Stimulated activated CD8-positive, alpha-beta memory T cell treated with anti-CD3 and anti-CD28 coated beads, Interleukin-12 subunit alpha, Interleukin-12 subunit beta, amount 100 ng/mL, for 24 hours (primary cell): ENCODE measurements around the gene EMC6.

Experiments
- DNase-seq: peaks from one replicate; pipeline ENCODE4 v3.0.0-alpha.2; 2020; ENCODE audit errors: extremely low read depth

Gene EMC6

DNA sequence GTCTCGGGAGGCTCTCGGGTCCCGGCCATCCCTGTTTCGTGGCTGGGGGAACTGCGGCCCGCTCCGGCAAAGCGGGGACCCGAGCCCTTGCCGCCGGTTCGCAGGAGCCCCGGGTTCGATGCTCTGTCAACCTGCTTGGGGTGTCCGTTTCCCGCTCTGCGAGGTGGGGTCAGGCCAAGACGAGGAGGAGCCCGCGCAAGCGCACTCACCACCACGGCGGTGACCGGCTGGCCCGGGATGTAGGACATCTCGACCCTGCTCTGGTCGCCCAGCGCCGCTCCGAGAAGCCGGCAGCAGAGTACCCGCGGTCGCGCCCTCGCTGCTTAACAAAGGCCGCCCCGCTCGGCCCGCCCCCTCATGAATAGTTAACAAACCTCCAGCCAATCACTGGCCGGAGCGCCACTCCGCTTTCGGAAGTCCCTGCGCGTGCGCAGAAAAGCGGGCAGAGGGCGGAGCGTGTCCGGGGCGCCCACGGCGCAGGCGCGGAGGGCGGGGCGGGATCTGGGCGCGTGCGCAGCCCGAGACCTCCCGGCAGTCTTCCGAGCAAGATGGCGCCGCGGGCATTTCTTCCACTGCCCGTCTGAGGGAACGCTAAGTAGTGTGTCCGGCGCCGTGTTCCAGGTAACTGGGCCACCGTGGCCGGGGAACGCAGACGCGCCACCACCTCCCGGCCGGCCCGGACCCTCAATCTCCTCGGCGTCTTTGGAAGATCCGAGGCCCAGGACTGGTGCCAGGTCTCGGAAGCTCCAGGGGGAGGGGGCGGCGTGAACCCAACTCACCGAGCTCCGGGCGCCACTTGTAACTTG is at the start of gene EMC6, which contains the start of gene TAX1BP3:
EMC6 (plus strand) TSS at position 534 of the 806 bp plus-strand sequence. CDS start 335 bp downstream, outside the sequence.
TAX1BP3 (minus strand) TSS at position 300 of the 806 bp plus-strand sequence; CDS start at position 248, 52 bp downstream.
- peak; percentile 94 for DNase-seq

DNA sequence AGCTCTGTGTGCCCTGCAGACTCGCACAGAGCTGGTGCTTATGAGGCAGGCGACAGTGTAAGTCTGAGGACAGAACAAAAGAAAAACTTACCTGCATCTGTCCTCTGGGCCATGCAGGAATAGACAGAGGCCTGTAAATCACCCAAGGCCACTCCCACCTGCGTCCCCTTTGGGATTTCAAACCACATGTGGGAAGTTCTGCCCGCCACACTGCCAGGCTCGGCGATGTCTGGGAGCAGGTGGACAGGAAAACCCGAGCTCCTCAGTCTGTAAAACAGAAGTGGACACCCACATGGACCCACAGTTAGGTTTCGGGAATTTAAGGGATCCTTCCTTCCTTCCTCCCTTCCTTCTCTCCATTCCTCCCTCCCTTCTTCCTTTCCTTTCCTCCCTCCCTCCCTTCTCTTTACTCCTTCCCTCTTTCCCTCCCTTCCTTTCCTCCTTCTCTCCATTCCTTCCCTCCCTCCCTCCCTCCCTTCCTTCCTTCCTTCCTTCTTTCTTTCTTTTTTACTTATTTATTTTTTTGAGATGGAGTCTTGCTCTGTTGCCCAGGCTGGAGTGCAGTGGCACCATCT is 47.4 kb upstream of the EMC6 start:
- DNase-seq: no peak

DNA sequence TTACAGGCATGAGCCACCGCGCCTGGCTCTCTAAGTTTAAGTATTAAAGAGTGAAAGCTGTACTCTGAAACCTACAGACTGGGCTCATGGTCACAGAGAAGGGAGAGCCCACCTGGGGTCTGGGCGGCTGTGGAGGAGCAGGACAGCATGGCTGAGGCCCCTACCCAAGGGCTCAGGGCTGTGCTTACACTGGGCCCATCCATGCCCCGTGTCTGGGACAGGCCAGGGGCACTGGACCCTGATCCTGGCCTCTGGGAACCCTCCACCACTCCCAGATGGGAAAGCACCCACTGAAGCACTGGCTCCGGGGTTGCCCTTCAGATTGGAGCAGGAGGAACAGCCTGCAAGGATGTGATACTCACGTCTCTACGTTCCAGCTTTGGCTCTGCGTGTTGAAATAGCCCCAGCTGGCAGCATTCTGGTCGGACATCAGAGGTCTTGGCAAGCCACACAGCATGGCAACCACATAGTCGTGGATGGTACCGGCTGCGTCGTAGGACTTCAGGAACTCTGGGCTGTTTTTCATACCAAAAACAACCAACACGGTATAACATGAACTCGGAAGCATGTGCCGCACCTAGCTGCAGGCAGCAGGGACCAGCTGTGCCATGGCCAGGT is 45.5 kb upstream of the EMC6 start:
- no peak for DNase-seq

DNA sequence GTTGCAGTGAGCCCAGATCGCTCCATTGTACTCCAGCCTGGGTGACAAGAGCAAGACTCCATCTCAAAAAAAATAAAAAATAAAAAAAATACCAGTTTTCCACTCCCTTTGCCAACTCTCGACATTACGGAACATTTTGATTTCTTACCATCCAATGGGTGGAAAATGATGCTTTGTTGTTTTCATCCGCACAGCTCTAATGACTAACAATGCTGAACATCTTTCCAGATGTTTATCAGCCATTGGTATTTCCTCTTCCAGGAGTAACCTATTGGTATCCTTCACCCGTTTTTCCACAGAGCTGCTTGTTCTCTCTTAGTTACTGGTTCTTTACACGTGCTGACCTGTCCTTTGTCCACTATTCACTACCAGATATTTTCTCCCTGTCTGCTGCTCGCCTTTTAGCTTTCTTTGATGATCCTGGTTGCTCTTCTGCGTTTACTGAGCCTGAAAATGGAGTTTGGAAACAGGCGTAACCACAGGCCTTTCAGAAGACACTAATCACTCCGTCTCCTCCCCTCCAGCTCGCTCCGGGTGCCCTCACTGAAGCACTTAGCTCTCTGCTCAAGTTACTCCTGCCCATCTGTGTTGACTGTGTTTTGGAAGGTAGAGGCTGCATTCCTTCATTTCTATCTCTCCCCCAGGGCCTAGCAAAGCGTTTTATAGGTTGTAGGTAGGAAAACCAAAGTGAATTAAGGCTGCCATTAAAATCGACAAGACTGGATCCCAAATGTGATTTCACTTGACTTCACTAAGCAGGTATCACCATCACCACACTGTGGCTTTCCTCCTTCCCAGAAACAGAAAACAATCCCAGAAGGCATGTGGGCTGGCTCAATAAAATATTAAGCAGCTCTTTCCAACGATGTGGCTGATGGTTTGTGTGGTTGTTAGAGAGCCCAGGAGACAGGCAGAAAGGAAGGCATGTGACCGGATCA is 41.5 kb upstream of the EMC6 start:
- DNase-seq: no peak

DNA sequence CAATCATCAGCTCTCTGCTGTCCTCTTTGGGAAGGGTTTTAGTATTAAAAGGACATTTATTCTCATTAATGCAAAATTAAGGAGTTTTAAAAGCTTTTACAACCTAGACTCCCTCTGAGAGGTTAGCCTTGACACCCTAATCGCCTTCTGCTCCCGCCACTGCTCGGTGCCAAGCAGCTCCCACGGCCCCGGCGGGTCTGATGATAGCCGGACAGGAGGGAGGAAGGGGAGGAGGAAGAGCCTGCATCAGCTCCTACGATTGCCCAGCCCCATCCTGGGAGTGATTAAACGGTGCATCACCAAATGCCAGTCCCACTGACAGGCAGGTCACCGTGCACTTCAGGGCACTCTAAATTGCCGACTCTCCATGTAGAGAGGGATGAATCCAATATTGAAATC is 40.8 kb upstream of the EMC6 start:
- no peak for DNase-seq

DNA sequence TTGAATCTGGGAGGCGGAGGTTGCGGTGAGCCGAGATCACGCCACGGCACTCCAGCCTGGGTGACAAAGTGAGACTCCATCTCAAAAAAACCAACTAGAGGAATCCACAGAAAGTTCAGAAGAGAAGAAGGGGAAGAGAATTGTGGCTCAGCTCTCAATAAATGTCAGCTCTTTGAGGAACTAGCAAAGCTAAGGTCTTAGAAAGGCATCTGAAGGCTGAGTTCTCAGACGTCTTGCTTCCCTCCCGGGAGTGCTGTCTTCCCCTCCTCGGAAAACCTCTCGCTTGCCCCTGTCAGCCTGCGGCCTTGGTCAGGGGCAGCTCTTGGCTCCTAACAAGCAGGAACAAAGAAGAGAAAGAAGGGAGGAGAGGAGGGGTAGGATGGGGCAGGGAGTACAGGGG is 37.8 kb upstream of the EMC6 start:
- DNase-seq: no peak

DNA sequence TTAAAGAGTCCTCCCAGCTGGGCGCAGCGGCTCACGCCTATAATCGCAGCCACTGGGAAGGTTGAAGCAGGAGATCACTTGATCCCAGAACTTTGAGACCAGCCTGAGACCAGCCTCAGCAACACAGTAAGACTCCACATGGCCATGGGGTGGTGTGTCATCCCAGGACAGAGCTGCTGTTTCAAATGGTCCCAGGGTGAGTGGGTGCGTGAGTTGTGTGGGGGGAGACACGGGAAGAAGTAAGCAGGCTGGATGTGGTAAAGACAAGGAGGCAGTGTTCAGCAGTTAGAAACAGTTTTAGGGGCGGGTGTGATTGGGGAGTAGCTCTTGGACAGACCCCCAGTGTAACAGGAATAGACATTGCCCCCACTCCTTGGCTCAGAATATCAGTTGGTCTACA is 36.3 kb upstream of the EMC6 start:
- DNase-seq: no peak

DNA sequence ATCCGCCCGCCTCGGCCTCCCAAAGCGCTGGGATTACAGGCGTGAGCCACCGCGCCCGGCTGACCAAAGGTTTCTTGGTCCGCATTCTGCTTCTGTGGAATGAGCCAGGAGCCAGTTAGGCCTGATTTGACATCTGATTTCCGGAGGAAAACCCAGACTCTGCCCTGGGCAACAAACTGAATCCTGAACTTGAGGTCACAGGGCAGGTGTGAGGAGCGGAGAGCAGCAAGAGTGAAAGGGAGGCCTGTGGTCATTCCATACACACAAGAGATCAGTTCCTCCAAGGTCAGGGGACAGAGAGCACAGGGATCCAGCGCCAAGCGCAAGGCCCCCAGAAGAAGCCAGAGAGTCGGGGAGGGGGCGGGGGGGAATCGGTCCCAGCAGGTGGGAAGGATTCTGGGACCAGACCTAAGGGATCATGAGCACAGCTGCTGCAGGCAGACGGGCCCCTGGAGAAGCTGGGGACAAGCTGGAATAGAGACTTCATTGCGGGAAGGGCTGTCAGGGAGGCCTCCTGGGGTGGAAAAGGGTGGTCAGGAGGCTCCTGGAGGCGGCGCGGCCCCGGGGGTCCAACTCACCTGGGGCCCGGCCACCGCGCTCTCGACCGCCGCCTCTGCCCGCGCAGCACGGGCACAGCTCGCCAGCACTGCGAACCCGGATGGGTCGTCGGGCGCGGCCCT is 33.0 kb upstream of the EMC6 start:
- DNase-seq: no peak

DNA sequence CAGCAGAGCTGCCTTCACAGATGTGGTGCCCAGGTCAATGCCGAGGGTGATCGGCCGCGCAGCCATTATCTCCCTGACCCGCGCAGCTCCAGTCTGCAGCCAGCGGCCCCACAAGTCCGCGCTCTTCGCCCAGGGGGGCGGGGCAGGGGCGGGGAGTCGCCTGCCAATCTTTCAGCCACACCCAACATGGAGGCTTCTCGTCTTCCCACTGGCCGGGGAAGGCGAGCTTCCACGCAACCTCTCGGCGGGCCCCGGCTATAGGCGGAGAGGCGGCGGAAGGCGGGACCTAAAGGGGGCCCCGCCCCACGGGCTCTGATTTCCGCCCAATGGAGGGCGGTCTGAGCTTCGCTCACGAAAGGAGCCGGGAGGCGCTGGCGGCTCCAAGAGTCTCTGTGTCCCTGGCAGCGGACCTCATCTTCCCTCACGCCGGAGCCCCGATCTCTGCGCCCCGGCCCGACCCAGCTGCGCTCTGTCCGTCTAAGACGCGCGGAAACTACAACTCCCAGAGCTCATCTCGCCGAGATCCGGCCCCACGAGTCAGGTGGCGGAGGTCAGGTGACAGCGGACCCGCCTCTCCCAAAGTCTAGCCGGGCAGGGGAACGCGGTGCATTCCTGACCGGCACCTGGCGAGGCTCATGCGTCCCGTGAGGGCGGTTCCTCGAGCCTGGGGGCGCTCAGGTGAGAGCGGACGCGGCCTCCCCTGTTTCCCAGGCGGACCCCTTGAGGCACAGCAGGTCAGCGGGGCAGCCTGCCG is 32.3 kb upstream of the EMC6 start, which contains the start of the genes CTNS and SHPK:
CTNS (plus strand) TSS at position 607 of the 754 bp plus-strand sequence. CDS start 3,447 bp downstream, outside the sequence.
SHPK (minus strand) TSS at position 97 of the 754 bp plus-strand sequence; CDS start at position 66, 31 bp downstream.
- DNase-seq: peak; percentile 84

DNA sequence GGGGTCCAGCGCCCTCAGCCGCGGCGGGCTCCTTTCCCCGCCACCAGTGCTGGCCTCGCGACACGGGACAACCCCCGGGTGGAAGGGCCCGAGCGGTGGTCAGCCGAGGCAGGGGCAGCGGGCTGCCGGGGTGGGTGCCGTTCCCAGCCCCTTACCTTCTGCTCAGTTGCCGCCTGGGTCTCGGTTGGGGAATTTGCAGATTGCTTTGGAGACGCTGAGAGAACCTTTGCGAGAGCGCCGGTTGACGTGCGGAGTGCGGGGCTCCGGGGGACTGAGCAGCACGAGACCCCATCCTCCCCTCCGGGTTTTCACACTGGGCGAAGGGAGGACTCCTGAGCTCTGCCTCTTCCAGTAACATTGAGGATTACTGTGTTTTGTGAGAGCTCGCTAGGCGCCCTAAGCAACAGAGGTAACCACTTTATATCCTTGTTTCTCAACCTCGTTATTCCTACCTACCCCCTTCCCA is 31.7 kb upstream of the EMC6 start:
- no peak for DNase-seq

DNA sequence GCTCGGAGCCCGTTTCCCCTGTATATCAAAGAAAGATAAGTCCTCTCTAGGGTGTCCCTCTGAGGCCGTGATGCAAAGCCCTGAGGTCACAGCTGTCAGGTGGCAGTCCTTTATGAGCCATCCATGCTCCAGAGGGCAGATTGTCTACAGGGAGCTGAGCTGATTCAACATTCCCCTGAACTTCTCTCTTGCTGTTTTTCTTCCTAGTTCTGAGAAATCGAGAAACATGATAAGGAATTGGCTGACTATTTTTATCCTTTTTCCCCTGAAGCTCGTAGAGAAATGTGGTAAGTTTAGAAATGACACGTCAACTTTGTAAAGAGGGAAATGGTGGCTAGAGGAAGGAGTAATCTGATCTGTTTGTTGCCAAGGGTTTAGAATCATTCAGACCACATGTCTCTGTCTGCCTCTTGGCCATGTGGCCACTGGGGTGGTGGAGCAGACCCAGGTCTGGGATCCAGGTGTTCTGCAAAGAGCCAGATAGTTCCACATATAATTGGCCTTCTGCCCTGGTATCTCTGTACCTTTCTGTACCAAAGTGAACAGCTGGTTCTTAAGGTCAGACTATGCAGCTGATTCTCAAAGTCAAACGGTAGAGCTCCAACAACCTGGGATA is 28.5 kb upstream of the EMC6 start:
- no peak for DNase-seq

DNA sequence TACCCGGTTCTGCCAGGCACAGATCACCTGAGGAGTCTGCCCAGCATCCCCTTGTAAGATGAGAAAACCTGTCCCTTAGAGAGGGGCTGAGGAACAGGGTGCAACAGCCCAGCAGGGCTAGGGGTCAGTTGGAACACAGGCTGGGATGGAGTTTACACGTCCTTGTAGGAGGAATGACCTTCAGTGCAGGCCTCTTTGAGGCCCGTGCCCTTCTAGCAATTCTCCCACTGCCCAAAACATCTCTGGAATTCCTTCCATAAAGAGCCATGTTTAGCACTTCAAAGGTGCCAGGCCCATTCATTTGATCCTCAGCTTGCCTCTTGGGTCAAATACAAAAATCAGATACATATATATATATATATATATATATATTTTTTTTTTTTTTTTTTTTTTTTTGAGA is 27.6 kb upstream of the EMC6 start:
- no peak for DNase-seq

DNA sequence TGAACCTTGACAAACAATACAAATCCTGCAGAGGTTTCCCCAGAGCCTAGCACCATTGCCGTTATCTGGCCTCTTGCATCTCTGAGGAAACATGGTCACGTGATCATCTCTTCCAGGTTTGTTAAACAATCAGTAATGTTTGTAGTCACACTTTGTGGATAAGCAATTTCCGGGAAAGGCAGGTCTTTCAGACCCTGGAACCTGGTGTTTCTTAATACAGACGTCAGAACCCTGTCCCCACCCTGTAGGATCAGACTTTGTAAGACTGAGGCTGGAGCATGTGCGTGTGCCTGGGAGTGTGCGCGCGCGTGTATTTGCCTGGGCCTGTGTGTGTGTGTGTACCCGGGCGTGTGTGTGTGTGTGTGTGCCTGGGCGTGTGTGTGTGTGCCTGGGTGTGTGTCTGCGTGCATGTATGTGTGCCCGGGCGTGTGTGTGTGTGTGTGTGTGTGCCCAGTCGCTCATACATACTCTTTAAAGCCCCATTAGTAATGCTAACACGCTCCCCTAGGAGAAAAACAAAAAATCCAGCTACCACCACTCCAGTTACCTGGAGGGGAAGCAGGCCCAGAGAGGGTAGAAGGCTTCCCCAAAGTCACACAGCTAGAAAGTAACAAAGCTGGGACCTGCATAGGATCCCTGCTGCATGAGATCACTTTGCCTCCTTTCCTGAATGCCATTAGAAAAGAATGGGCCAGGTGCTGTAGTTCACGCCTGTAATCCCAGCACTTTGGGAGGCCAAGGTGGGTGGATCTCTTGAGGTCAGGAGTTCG is 26.7 kb upstream of the EMC6 start:
- DNase-seq: no peak

DNA sequence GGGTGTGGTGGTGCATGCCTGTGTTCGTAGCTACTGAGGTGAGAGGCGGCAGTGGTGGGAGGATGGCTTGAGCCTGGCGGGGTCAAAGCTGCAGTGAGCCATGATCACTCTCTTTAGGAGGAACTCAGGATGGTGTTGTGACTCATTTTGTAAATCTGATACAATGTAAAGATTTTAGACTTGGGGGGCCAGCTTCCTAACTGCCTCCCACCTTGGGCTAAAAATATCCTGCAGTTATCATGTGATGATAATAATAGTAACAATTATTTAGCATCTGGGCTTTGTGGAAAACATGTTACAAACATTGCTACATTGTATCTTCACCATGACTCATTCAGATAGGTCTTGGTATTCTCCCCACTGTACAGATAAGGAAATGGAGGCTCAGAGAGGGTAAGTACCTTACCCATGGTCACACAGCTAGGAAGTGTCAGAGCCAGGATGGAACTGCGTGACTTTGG is 24.7 kb upstream of the EMC6 start:
- no peak for DNase-seq

DNA sequence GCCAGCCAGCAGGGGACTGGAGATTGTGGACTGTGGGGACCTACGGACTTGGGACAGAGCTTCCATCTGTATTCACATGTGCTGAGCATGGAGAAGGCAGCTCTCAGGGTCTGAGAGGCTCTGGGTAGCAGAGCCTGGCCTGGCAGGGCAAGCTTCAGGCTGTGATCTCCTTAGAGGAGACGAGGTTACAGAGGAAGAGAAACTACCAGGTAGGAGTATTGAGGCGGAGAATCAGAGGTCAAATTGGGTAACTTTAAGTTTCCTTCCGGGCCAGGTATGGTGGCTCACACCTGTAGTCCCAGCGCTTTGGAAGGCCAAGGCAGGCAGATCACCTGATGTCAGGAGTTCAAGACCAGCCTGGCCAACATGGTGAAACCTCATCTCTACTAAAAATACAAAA is 23.3 kb upstream of the EMC6 start:
- DNase-seq: no peak

DNA sequence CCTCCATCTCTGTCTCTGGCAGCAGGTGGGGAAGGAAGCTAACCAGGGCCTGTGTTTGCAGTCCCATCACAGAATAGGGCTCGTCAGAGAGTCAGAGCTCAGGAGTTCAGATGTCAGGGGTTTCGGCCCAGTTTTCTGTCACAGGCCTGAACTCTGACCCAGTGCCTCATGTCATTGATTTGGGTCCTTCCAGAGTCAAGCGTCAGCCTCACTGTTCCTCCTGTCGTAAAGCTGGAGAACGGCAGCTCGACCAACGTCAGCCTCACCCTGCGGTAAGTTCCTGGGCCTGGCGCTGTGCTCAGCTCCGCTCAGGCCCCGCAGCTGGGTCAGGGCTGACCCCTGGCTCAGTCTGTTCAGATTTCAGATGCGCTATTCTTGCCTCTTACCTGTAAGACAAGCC is 21.4 kb upstream of the EMC6 start:
- no peak for DNase-seq

DNA sequence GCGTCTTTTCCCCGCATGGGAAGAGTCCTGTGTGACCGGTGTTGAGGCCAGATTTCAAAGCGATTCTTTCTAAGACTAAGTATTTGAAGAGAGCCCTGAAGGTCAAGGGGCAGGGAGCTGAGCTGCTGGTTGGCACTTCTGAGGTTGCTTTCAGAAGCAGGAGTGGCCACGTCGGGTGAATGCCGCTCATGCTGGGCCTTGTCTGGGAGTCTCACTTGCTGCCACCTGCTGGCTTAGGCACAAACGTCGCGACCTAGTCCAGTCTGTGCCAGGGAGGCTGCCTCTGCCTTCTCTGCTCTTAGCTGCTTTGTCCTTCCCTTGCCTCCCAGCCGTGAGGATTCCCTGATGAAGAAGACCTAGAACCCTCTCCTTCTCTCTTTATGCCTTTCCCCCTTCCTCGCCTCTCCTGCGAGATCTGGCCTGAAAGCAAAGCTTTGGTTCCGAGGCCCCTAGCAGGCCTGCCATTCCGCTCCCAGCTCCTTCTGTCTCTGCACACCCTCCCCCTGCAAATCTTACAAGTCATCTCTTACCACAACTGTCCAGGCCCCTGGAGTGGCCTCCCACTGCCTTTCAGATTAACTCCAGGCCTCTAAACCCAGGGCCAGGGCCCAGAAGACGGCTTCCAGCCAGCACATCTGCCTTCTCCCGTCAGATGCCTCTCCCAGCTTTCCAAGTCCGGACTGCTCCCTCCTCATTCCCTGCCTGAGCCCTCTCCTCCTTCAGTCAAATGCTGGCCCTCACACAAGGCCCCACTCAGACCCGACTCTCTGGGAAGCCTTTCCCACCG is 20.6 kb upstream of the EMC6 start:
- no peak for DNase-seq

DNA sequence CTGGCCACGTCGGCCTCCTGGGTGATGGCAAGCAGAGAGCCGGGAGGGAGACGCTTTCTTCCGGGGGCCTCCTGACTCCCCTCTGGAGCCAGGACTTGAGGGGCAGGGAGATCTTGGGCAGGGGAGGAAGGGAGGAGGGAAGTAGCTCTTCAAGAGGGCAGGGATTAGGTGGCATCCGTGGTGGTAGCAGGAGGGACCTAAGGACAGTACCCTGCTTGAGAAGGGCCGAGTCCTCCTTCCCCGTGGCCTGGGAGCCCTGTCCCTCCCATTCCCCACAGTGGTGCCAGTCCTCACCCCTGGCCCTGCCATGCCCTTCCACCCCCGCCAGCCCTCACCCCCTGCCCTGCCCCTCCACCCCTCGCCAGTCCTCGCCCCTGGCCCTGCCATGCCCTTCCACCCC is 12.8 kb upstream of the EMC6 start:
- no peak for DNase-seq
